GM19468 (cell line): Measurements from ENCODE around the gene TXLNB.
A peak's percentile ranks its signal among the peaks of the same experiment; 100 is the strongest.

Experiments
- ATAC-seq: cut with Tn5 transposase; IDR thresholded peaks from one replicate; pipeline ENCODE4 v1.9.1; 2021; ENCODE audit warnings: mild to moderate bottlenecking, moderate library complexity, moderate number of reproducible peaks; ENCODE audit not compliant: unreplicated experiment; ENCODE audit errors: extremely low read depth

The TXLNB gene

DNA sequence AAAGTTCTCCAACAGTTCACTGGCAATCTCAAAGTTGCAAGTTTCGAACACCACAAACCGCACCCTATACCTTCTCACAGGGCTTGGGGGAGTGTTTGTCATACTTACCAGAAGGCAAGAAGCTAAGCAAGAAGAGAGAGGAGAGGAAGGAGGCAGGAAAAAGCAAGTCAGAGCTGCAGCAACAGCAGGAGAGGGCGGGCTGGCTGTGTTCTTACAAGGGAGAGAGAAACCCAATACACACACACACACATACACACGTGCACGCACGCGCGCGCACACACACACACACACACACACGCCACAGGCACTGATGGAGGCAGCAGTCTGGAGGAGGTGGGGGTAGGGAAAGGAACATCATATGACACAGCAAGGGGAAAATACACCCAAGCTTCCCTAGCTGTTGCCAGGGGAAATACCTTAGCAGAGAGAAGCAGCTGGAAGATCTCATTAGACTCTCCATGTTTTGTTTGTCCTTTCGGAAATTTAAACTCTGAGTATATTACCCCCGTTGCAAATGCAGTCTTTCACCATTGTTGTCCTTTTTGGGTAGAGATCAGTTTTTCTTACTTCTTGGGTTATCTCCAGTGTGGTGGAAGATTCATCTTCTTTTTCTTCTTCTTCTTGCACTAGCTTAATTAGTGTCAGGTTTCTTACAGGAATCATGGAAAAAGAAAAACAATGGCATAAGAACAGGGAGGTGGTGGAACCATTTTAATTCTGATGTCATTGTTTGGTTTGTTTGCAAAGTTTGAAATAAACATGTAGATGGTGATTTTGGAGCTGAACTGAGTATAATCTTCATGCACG, at the start of gene TXLNB:
TXLNB (minus strand) TSS at position 186 of the 807 bp plus-strand sequence. CDS start 3,099 bp downstream, outside the sequence.
- peak; percentile 45 for ATAC-seq

DNA sequence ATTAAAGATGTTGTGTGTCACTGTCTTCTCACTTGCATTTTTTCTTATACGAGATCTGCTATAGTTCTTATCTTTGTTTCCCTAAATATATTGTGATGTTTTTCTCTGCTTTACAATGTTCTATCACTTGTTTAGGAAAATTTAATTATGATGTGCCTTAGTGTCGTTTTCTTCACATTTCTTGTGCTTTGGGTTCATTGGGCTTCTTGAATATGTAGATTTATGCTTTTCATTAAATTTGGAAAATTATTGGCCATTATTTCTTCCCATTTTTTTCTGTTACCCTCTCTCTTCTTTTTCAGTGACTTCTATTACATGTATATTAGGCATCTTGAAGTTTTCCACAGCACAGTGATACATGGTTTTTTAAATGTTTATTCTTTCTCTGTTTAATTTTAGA, 49.3 kb upstream of the TXLNB start:
- no peak for ATAC-seq

GRCh38 chr6:139338795-139339194, 47.0 kb upstream of the TXLNB start:
- ATAC-seq: no peak

- ATAC-seq: no peak
These were observed 46.0 kb upstream of the TXLNB start for GRCh38 chr6:139337830-139338229.

- ATAC-seq: no peak
These were observed 45.2 kb upstream of the TXLNB start for GRCh38 chr6:139337001-139337400.

DNA sequence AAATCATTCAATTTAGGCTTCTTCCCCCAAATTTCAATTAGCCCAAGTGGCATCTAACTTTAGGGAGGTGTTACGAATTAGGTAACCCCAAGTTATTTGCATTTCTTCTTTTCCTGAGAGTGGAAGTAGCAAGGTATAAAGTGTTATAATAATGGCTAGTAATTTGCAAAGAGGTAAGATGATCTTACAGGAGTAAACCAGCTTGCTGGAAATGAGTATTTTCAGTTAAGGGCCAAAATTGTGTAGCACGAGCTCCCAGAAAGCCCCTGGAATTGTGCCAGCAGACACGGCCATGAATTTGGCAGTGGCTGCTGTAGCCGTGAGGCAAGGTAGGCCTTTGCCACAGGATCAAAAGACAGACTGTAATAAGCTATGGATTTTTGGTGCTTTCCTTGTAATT, 44.7 kb upstream of the TXLNB start:
- ATAC-seq: no peak

GRCh38 chr6:139335447-139336210, 43.8 kb upstream of the TXLNB start:
- ATAC-seq: no peak

DNA sequence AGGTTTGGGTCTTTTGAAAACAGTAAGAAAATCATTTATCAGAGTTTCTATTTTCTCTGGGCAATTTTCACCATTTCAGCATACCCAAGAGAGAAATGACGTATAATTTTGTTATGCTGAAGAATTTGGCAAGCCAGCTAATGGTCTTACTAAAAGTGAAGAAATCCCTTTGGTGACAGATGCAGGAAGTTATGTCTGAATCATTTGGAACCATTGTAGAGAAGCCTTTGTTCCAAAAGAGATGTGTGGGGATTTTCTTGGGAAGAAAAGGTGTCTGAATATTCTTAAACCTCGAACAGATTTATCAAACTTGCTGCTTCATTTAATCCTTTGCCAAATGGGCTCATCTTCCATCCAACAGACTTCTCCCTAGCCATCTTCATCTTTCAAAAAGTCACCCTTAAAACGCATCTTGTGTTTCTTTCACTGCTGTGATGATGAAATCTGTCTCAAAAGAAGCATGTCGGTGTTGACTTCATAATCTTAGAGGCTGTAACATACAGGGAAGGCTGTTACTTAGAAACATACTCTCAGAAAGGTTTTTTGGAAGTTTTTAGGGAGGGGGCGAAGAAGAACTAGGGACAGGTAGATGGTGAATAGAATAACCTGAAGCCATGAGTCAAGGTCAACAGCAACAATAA, 43.1 kb upstream of the TXLNB start:
- no peak for ATAC-seq

GRCh38 chr6:139330826-139331500, 39.2 kb upstream of the TXLNB start:
- no peak for ATAC-seq

GRCh38 chr6:139330306-139330705, 38.5 kb upstream of the TXLNB start:
- no peak for ATAC-seq

- no peak for ATAC-seq
These were observed 37.4 kb upstream of the TXLNB start for GRCh38 chr6:139329224-139329623.

- ATAC-seq: peak; percentile 48
These were observed 35.2 kb upstream of the TXLNB start for GRCh38 chr6:139327038-139327437.

DNA sequence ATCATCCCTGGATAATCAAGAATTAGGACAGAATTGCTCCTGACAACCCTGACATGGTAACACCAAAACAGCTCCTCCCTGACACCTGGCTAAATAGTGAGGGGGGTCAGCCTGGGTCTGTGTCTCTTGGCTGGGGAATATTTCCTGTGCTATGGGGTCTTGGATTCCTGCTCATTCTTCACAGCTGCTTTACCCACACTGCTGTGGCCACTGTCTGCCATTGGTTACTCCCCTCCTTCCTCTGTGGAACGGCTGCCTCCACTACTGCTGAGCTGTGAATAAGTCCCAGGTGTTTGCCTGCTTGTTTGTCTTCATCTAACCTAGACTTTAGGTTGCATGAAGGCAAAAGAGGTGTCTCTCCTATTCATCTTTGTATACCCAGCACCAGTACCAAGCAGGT, 33.9 kb upstream of the TXLNB start:
- ATAC-seq: no peak

DNA sequence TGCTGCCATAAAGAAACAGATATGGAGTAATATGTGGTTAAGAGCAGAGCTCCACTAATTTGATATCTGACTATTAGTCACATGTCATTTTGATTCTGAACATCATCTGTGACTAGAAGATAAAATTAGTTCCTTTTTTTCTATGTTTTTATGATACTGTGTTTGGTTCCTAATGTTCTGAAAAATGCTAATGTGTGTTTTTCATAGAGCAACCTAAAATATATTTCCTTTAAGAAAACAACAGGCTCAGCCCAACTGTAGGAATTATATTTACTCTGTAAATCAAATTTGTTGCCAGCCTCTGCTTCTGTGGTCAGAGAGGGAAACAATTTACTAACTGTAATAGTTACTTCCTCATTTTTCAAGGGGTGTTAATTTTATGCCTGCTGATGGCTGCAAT, 33.3 kb upstream of the TXLNB start:
- ATAC-seq: peak; percentile 25

DNA sequence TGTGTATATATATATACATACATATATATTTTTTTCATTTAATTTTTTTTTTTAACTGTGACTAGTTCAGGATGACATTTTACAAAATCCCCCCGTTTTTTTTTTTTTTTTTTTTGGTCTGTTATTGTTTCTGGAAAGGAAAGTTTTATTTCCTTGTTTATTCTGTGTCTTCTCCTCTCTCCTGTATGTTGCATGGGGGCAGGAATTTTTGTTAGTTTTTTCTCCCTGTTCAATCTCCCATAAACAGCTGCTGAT, 32.4 kb upstream of the TXLNB start:
- no peak for ATAC-seq

DNA sequence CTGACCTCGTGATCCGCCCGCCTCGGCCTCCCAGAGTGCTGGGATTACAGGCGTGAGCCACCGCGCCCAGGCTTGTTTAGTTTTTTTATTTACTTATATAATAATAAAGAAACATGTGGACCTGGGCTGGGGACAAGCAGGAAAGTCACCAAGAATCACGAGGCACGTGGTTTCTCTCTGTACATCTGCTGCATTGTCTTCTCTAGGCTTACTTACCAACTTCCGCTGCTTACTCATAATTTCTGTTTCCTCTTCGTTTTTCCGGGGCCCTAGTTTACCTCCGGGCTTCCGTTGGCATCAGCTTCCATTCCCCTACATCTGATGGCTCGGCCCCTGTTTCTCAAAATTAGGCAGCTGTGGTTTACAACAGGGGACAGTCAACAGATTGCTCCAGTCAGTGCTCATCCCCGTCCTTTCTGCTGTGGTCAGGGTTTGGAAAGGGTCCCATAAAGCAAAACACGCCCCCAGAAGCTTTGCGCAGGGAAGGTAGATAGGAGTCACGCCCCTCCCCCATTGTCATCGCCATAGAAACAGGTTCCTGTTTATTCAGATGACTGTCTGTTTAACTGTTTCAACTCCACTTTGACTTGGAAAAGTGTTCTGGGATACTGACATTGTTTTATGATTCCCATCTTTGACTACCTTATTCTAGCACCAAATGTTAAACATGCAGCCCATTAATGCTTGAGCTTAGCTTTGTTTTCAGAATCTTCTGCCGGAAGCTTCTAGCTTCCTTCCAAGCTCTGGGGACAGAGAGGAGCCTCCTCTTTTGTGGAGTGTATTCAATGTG, 31.9 kb upstream of the TXLNB start:
- ATAC-seq: peak; percentile 13

DNA sequence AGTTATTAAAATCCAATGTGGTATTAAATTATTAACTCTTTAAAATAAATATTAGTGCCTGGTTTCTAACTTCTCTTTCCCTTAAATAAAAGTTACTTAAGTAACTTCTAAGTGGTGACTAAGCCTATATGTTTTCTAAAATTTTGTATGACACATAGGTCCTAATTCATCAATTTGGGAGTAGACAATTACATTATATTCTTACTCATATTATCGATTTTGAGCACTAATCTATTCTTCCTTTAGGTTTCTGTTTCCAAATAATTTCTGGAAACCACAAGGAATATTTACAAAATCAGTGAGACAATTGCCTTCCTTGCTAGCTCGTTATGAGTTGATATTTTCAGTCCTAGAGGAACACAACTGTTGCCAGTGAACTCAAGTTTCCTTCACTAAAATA, 28.3 kb upstream of the TXLNB start:
- ATAC-seq: no peak

GRCh38 chr6:139316622-139317317, 25.0 kb upstream of the TXLNB start:
- ATAC-seq: no peak

GRCh38 chr6:139313784-139314545, 22.2 kb upstream of the TXLNB start:
- ATAC-seq: no peak
